Measurements from ENCODE around the gene WFDC5. TPM values are rescaled to one million over a fixed set of nuclear protein-coding genes. Genes with fewer than 3 reads are reported as not detected.
A peak's percentile ranks its signal among the peaks of the same experiment; 100 is the strongest.
"Not testable (repeated sequence)": the region's sequence is repeated elsewhere in the genome, so short reads cannot be mapped to it uniquely, and the experiment has no call there.

The WFDC5 gene
- total RNA-seq, 1 donor = not detected

DNA sequence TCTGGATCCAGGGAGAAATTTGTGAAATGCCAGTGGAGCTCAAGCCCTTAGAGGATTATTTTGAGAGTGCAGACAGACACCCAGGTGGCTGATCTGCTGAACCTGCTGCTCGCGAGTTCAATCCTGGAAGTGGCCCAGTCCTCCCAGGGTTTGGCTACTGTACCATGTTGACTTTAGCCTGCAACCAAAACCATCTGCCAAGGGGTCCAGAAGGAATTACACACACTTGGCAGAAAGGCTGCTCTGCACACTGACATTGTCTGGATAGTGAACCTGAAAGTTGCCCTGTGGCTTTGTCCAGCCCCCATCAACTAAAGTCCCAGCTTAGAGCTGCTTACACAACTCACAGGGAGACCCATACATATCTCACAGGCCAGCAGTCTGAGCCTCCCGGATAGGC lies 38.2 kb upstream of the WFDC5 start:
- peak; percentile 29 for DNase-seq (ENCODE audit: low read depth)
- TF ChIP-seq, protein P1, sequence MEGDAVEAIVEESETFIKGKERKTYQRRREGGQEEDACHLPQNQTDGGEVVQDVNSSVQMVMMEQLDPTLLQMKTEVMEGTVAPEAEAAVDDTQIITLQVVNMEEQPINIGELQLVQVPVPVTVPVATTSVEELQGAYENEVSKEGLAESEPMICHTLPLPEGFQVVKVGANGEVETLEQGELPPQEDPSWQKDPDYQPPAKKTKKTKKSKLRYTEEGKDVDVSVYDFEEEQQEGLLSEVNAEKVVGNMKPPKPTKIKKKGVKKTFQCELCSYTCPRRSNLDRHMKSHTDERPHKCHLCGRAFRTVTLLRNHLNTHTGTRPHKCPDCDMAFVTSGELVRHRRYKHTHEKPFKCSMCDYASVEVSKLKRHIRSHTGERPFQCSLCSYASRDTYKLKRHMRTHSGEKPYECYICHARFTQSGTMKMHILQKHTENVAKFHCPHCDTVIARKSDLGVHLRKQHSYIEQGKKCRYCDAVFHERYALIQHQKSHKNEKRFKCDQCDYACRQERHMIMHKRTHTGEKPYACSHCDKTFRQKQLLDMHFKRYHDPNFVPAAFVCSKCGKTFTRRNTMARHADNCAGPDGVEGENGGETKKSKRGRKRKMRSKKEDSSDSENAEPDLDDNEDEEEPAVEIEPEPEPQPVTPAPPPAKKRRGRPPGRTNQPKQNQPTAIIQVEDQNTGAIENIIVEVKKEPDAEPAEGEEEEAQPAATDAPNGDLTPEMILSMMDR (IDR thresholded peaks at IDR 0.05; ENCODE audit: insufficient read depth, low read length) = no peak
- H3K4me3 ChIP-seq (ENCODE audit: low read depth, low read length) = no peak overlapping the region

DNA sequence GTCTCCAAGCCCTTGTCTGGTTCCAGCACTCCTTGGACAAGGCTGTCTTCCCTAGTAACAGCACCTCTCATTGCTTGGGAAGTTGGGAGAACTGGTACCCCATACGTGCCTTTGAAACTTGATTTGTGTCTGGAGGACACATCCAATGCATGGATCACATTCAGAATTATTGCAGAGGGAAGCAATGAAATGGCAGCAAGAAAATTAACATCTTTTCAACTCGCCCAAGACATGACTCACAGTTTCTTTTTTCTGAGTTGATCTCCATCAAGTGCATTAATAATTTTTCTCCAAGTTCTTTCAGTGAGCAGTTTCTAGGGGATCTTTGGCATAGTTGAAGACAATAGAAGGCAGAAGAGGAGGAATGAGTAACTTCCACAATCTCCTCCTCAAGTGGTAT lies 37.4 kb upstream of the WFDC5 start:
- no peak overlapping the region for H3K4me3 ChIP-seq (ENCODE audit: low read depth, low read length)
- DNase-seq (ENCODE audit: low read depth) = no peak
- TF ChIP-seq, protein P1 (IDR thresholded peaks at IDR 0.05; ENCODE audit: insufficient read depth, low read length) = no peak

DNA sequence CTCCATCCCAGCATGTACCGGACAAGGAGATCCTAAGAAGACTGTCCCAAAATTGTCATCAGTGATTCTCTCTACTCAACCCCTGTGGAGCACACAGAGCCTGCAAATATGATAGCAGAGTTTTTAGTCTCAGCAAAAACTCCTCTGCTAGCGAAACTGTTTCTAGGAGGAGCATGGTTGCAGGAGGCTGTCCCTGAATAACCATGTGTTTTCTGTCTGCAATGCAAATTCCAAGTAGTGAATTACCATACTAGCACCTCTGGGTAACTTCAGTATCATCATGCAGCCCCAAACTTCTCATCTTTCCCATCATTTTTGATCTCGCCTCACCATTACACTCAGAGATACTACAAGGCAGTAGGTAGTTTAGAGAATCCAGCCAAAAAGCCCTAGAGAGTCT lies 34.1 kb upstream of the WFDC5 start:
- TF ChIP-seq, protein P1 (IDR thresholded peaks at IDR 0.05; ENCODE audit: insufficient read depth, low read length) = no peak
- no peak overlapping the region for H3K4me3 ChIP-seq (ENCODE audit: low read depth, low read length)
- no peak for DNase-seq (ENCODE audit: low read depth)

DNA sequence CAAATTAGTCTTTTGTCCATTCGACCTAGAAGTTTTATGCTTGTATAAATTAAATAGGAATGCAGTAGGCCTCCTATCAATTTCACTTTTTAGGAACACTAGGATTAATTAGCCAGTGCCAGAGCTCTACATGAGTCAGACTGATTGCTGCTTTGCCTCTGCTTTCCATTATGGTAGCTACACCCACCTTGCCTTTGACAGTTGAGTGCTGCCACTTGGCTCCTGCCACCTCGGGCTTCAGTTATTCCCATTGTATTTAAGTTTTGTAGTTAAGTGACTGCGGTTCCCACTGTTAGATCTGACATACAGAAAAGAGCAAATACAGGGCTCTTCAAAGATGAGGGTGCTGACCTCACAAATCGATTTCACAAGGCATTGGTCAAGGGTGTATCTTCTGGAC lies 25.9 kb upstream of the WFDC5 start:
- TF ChIP-seq, protein P1 (IDR thresholded peaks at IDR 0.05; ENCODE audit: insufficient read depth, low read length) = no peak
- H3K4me3 ChIP-seq (ENCODE audit: low read depth, low read length) = no peak overlapping the region
- no peak for DNase-seq (ENCODE audit: low read depth)

DNA sequence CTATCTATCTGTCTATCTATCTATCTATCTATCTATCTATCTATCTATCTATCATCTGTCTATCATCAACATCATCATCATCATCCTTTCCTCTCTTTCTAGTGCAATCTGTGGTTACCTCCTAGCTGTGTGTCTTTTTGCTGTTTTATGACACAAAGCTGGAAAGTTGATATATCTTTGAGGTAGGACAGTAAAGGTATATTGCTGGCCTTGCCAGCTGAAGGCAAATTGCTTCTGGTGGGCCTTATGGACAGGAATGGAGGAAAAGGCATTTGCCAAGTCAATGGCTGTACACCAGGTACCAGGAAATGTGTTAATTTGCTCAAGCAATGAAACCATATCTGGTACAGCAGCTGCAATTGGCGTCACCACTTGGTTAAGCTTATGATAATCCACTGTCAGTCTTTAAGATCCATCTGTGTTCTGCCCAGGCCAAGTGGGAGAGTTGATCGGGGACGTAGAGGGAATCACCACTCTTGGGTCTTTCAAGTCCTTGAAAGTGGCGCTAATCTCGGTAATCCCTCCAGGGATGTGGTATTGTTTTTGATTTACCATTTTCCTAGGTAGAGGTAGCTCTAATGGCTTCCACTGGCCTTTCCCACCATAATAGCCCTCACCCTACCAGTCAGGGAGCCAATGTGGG lies 24.9 kb upstream of the WFDC5 start:
- not testable (repeated sequence) for DNase-seq (ENCODE audit: low read depth); H3K4me3 ChIP-seq (ENCODE audit: low read depth, low read length)

DNA sequence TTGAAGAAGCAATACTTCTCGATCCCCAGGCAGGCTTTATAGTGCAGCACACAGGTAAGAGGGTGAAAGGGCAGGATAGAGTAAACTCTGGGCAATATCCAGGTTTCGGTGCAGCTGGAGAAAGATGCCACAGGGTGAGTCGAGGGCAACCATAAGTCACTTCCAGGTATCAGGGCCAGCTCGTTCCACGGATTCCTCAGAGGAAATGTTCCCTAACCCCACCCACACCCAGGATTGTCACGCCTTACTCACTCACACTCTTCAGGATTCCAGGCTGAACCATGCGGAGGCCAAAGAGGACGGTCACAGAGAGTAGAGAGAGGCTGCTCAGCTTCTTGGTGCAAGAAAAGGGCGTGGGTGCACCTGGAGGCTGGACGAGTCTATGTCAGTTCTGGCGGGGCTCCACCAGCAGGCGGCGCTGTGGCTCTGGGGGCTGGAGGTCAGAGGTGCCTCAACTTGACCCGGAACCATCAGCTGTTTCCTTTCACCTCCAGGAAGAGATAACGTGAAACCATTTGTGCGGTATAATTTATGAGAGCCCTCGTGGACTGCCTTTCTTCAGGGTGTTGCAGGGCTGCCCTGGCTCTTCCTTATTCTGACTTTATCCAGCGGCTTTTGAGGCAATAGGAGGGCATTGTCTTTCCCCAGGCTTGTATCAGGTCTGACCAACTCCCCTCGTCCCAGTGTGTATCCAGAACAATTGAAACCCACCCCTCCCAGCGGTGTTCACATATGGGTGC lies 23.8 kb upstream of the WFDC5 start:
- H3K4me3 ChIP-seq (ENCODE audit: low read depth, low read length) = no peak overlapping the region
- TF ChIP-seq, protein P1 (IDR thresholded peaks at IDR 0.05; ENCODE audit: insufficient read depth, low read length) = peak; percentile 71
- no peak for DNase-seq (ENCODE audit: low read depth)

DNA sequence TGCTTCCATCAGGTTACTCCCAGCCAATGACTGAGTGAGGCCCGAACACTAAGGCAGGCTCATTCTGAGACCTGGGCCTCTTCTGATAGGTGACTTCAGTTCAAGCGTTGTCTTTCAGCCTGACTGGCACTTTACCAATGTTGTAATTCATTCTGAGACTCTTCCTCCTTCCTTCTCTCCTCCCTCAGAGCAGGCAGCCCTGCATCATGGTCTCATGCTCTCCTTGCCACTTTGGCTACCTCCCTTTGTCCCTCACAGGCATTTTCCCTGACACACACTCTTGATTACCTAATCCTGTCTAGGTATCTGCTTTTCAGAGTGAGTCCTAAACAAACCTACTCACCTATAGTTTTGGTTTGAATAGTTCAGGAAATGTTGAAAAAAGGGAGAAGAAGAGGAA lies 21.9 kb upstream of the WFDC5 start:
- DNase-seq (ENCODE audit: low read depth) = no peak
- TF ChIP-seq, protein P1 (IDR thresholded peaks at IDR 0.05; ENCODE audit: insufficient read depth, low read length) = no peak
- no peak overlapping the region for H3K4me3 ChIP-seq (ENCODE audit: low read depth, low read length)
